CD4-positive, CD25-positive, alpha-beta regulatory T cell (primary cell): ENCODE data around the gene STATH. TPM values are rescaled to one million over a fixed set of nuclear protein-coding genes. Genes with fewer than 3 reads are reported as not detected.

Source experiments
- polyA plus RNA-seq, 4 donors: library from polyadenylated mRNA; unstranded; fragments of 300-500 nt; fragmentation: Illumina TruSeq; gene quantifications; one replicate each; pipeline ENCODE4 v1.2.3, GENCODE V29; 2021
- total RNA-seq: library from RNA; stranded (reverse); gene quantifications from one replicate; pipeline ENCODE4 v1.2.3, GENCODE V29; 2022

Gene STATH
- total and polyA plus RNA-seq, 5 donors from 2014 or later, result not detected

Other genes with a start within 250 kb of the STATH start
- gene SULT1B1, start 235.3 kb upstream of the STATH start, total RNA-seq, result 4.4 TPM
- 10 to 100 TPM in 1 of 4 donors, 1 to 10 TPM in 3; 3.9 to 12.4 (median 6.3) TPM for gene SULT1B1, start 235.3 kb upstream of the STATH start, polyA plus RNA-seq
- gene SULT1E1, start 135.8 kb upstream of the STATH start, total RNA-seq, result not detected
- not detected for gene SULT1E1, start 135.8 kb upstream of the STATH start, polyA plus RNA-seq
- gene CSN1S1, start 64.9 kb upstream of the STATH start, total RNA-seq, result not detected
- not detected for gene CSN1S1, start 64.9 kb upstream of the STATH start, polyA plus RNA-seq
- not detected for gene CSN2, start 30.2 kb upstream of the STATH start, total RNA-seq
- not detected for gene CSN2, start 30.2 kb upstream of the STATH start, polyA plus RNA-seq
- not detected for gene HTN3, start 32.5 kb downstream of the STATH start, total RNA-seq
- gene HTN3, start 32.5 kb downstream of the STATH start, polyA plus RNA-seq, result not detected
- not detected for gene HTN1, start 54.5 kb downstream of the STATH start, total RNA-seq
- gene HTN1, start 54.5 kb downstream of the STATH start, polyA plus RNA-seq, result not detected
- gene PRR27, start 158.3 kb downstream of the STATH start, total RNA-seq, result not detected
- not detected for gene PRR27, start 158.3 kb downstream of the STATH start, polyA plus RNA-seq
- gene ODAM, start 199.8 kb downstream of the STATH start, total RNA-seq, result not detected
- gene ODAM, start 199.8 kb downstream of the STATH start, polyA plus RNA-seq, result not detected
- gene FDCSP, start 230.2 kb downstream of the STATH start, total RNA-seq, result not detected
- not detected for gene FDCSP, start 230.2 kb downstream of the STATH start, polyA plus RNA-seq
- gene CSN3, start 246.6 kb downstream of the STATH start, total RNA-seq, result not detected
- not detected for gene CSN3, start 246.6 kb downstream of the STATH start, polyA plus RNA-seq